HepG2 (cell line): ENCODE measurements around the gene HECTD2. TPM values are rescaled to one million over a fixed set of nuclear protein-coding genes. Genes with fewer than 3 reads are reported as not detected.

Experiments used
- KMT2A ChIP-seq: sonication (generic); formaldehyde crosslinking; IDR thresholded peaks from 2 replicates; pipeline ENCODE4 v1.4.0; 2020; ENCODE audit warnings: missing genetic modification reagents
- POLR2AphosphoS2 ChIP-seq: IDR thresholded peaks from 2 replicates; pipeline ENCODE4 v1.6.1; 2011; ENCODE audit warnings: low read depth, low read length, improper control_type of control experiment
- RARG ChIP-seq: sonication (generic); formaldehyde crosslinking; IDR thresholded peaks from 2 replicates; pipeline ENCODE4 v1.4.0; 2020; ENCODE audit warnings: low read depth, mild to moderate bottlenecking, missing genetic modification reagents
- TSC22D2 ChIP-seq: sonication (generic); formaldehyde crosslinking; IDR thresholded peaks from 2 replicates; pipeline ENCODE4 v1.5.1; 2020; ENCODE audit warnings: missing genetic modification reagents, mild to moderate bottlenecking, borderline replicate concordance
- ZNF350 ChIP-seq: sonication (generic); formaldehyde crosslinking; IDR thresholded peaks from 2 replicates; pipeline ENCODE4 v1.4.0; 2020; ENCODE audit warnings: mild to moderate bottlenecking, low read depth, missing genetic modification reagents, borderline replicate concordance
- ZNF451 ChIP-seq: sonication (generic); formaldehyde crosslinking; IDR thresholded peaks from 2 replicates; pipeline ENCODE4 v1.5.0; 2020; ENCODE audit warnings: mild to moderate bottlenecking, missing genetic modification reagents
- polyA plus RNA-seq, 8 experiments: library from polyadenylated mRNA; depleted of rRNA in 3 of 8; stranded (reverse) in 7 of 8; unstranded in 1 of 8; fragments of >200 nt; fragmentation: Illumina TruSeq in 4 of 8; extraction: Trizol in 4 of 8; gene quantifications; 2 replicates each; pipeline versions ENCODE4 v1.2.1 to v1.2.3, GENCODE V29; 2011 to 2016; ENCODE audit warnings: low read depth in 4 of 8, missing spikeins in 1 of 8, mixed read lengths in 1 of 8; ENCODE audit not compliant: insufficient read depth in 1 of 8
- total RNA-seq, 5 experiments: library from RNA; depleted of rRNA; stranded (reverse); fragments of >200 nt; fragmentation: Illumina TruSeq; extraction: Trizol; gene quantifications; 2 replicates each; pipeline ENCODE4 v1.2.3, GENCODE V29; 2016; ENCODE audit warnings: low read depth in 1 of 5
- TF ChIP-seq, protein P1 (sequence below): IDR thresholded peaks from 2 replicates; pipeline ENCODE4 v1.6.1; 2016; ENCODE audit warnings: low read depth, missing genetic modification reagents, missing compliant biosample characterization
- TF ChIP-seq, protein P2 (sequence below), 2 experiments: sonication (generic) in 1 of 2; formaldehyde crosslinking in 1 of 2; IDR thresholded peaks; 2 replicates each; pipeline versions ENCODE4 v1.6.1 to v1.9.0; 2014 to 2022; ENCODE audit warnings: antibody characterized with exemption in 1 of 2, borderline replicate concordance in 1 of 2, inconsistent platforms in 1 of 2, low read depth in 1 of 2, missing genetic modification reagents in 1 of 2
- TF ChIP-seq, protein P3 (sequence below): sonication (generic); formaldehyde crosslinking; conservative IDR thresholded peaks from 2 replicates; pipeline ENCODE4 v1.8.1; 2023; ENCODE audit warnings: missing genetic modification reagents
- TF ChIP-seq, protein P4 (sequence below): sonication (generic); formaldehyde crosslinking; IDR thresholded peaks from 2 replicates; pipeline ENCODE4 v1.4.0; 2020; ENCODE audit warnings: missing genetic modification reagents

HECTD2 gene
- total and polyA plus RNA-seq, 2 of the 13 experiments (the other 11 are each of a cell fraction or from before 2014, with no cell fraction given) = 3.2 to 5.2 TPM

- TF ChIP-seq ZNF350 = no peak
- TF ChIP-seq, protein P1, sequence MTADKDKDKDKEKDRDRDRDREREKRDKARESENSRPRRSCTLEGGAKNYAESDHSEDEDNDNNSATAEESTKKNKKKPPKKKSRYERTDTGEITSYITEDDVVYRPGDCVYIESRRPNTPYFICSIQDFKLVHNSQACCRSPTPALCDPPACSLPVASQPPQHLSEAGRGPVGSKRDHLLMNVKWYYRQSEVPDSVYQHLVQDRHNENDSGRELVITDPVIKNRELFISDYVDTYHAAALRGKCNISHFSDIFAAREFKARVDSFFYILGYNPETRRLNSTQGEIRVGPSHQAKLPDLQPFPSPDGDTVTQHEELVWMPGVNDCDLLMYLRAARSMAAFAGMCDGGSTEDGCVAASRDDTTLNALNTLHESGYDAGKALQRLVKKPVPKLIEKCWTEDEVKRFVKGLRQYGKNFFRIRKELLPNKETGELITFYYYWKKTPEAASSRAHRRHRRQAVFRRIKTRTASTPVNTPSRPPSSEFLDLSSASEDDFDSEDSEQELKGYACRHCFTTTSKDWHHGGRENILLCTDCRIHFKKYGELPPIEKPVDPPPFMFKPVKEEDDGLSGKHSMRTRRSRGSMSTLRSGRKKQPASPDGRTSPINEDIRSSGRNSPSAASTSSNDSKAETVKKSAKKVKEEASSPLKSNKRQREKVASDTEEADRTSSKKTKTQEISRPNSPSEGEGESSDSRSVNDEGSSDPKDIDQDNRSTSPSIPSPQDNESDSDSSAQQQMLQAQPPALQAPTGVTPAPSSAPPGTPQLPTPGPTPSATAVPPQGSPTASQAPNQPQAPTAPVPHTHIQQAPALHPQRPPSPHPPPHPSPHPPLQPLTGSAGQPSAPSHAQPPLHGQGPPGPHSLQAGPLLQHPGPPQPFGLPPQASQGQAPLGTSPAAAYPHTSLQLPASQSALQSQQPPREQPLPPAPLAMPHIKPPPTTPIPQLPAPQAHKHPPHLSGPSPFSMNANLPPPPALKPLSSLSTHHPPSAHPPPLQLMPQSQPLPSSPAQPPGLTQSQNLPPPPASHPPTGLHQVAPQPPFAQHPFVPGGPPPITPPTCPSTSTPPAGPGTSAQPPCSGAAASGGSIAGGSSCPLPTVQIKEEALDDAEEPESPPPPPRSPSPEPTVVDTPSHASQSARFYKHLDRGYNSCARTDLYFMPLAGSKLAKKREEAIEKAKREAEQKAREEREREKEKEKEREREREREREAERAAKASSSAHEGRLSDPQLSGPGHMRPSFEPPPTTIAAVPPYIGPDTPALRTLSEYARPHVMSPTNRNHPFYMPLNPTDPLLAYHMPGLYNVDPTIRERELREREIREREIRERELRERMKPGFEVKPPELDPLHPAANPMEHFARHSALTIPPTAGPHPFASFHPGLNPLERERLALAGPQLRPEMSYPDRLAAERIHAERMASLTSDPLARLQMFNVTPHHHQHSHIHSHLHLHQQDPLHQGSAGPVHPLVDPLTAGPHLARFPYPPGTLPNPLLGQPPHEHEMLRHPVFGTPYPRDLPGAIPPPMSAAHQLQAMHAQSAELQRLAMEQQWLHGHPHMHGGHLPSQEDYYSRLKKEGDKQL (CRISPR knock-in tag) = peak; percentile 73
- TF ChIP-seq TSC22D2 = no peak; the same call in 1 of the 2 replicates
- no peak for TF ChIP-seq KMT2A
- TF ChIP-seq, protein P2, sequence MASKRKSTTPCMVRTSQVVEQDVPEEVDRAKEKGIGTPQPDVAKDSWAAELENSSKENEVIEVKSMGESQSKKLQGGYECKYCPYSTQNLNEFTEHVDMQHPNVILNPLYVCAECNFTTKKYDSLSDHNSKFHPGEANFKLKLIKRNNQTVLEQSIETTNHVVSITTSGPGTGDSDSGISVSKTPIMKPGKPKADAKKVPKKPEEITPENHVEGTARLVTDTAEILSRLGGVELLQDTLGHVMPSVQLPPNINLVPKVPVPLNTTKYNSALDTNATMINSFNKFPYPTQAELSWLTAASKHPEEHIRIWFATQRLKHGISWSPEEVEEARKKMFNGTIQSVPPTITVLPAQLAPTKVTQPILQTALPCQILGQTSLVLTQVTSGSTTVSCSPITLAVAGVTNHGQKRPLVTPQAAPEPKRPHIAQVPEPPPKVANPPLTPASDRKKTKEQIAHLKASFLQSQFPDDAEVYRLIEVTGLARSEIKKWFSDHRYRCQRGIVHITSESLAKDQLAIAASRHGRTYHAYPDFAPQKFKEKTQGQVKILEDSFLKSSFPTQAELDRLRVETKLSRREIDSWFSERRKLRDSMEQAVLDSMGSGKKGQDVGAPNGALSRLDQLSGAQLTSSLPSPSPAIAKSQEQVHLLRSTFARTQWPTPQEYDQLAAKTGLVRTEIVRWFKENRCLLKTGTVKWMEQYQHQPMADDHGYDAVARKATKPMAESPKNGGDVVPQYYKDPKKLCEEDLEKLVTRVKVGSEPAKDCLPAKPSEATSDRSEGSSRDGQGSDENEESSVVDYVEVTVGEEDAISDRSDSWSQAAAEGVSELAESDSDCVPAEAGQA (IDR thresholded peaks at IDR 0.05; ENCODE audit: low read depth) = no peak
- TF ChIP-seq, protein P2 (CRISPR knock-in tag; IDR thresholded peaks at IDR 0.05; ENCODE audit: borderline replicate concordance) = no peak; the same call in 1 of the 2 replicates
- TF ChIP-seq, protein P3, sequence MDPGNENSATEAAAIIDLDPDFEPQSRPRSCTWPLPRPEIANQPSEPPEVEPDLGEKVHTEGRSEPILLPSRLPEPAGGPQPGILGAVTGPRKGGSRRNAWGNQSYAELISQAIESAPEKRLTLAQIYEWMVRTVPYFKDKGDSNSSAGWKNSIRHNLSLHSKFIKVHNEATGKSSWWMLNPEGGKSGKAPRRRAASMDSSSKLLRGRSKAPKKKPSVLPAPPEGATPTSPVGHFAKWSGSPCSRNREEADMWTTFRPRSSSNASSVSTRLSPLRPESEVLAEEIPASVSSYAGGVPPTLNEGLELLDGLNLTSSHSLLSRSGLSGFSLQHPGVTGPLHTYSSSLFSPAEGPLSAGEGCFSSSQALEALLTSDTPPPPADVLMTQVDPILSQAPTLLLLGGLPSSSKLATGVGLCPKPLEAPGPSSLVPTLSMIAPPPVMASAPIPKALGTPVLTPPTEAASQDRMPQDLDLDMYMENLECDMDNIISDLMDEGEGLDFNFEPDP = no peak
- no peak for TF ChIP-seq ZNF451 (CRISPR knock-in tag)
- TF ChIP-seq, protein P4, sequence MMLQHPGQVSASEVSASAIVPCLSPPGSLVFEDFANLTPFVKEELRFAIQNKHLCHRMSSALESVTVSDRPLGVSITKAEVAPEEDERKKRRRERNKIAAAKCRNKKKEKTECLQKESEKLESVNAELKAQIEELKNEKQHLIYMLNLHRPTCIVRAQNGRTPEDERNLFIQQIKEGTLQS = no peak
- no peak for TF ChIP-seq POLR2AphosphoS2
- TF ChIP-seq RARG = no peak
Measured at GRCh38 chr10:91556691-91557566, 146.8 kb downstream of the HECTD2 start (continued).
